GM13977 (cell line): ENCODE data around the gene SYDE1.
A peak's percentile ranks its signal among the peaks of the same experiment; 100 is the strongest.
"Not testable (repeated sequence)": the region's sequence is repeated elsewhere in the genome, so short reads cannot be mapped to it uniquely, and the experiment has no call there.

Experiments used
- DNase-seq: peaks from one replicate; pipeline ENCODE4 v3.0.0; 2012; ENCODE audit warnings: low spot score
- in situ Hi-C: fragments of 300-500 bp; cut with MboI; formaldehyde crosslinking; loops from one replicate; pipeline ENCODE4 v1.12.0; 2022; ENCODE audit warnings: low sequenced_read_pairs, low pct_unique_long_range_greater_than_20kb, mixed read lengths, inconsistent platforms; ENCODE audit not compliant: unreplicated experiment
- TF ChIP-seq, protein P1 (sequence below): IDR thresholded peaks from 2 replicates; pipeline ENCODE4 v1.5.1; 2012; ENCODE audit warnings: mild to moderate bottlenecking, control low read depth; ENCODE audit not compliant: insufficient read depth; ENCODE audit errors: extremely low read depth, missing control alignments

The SYDE1 gene

DNA sequence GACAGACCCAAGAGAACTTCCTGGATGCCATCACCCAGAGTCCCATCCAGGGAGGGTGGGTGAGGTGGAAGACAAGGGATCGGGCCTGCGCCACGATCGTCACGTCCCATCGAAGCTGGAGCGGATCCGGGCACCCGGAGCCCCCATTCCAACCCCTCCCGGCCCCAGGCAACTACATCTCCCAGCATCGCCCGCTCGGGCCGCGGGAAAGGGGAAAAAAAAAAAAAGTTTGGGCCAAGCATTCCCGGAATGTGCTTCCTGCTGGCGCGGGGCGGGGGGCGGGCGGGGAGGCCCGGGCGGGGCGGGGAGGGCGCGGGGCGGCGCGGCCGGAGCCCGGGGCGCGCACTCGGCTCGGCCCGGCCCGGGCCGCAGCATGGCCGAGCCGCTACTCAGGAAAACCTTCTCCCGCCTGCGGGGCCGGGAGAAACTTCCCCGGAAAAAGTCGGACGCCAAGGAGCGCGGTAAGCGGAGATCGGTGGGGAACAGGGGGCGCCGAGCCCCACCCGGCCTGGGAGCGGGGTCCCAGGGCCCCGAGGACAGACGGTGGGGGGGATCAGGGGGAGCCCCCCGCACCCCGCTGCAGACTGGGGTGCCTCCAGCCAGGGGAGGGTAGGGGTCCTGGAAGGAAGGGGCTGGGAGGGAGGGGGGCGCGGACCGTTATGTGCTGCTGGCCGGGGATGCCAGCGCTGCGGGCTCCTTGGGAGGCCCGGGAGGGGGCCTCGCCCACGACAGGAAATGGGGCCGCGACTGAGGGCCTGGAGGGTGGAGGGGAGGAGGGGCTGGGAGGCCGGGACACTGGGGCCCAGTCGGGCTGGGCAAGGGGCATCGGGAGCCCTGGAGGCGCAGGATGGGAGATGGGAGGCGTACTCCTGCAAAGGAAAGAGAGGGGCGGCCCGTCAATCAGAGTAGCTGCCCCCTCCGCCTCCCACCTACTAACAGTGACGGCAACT lies at the start of gene SYDE1:
Gene SYDE1, plus strand, starts transcription at position 341 of the 950 bp plus-strand sequence. Its CDS starts 33 bp downstream, at position 374.
- TF ChIP-seq, protein P1, sequence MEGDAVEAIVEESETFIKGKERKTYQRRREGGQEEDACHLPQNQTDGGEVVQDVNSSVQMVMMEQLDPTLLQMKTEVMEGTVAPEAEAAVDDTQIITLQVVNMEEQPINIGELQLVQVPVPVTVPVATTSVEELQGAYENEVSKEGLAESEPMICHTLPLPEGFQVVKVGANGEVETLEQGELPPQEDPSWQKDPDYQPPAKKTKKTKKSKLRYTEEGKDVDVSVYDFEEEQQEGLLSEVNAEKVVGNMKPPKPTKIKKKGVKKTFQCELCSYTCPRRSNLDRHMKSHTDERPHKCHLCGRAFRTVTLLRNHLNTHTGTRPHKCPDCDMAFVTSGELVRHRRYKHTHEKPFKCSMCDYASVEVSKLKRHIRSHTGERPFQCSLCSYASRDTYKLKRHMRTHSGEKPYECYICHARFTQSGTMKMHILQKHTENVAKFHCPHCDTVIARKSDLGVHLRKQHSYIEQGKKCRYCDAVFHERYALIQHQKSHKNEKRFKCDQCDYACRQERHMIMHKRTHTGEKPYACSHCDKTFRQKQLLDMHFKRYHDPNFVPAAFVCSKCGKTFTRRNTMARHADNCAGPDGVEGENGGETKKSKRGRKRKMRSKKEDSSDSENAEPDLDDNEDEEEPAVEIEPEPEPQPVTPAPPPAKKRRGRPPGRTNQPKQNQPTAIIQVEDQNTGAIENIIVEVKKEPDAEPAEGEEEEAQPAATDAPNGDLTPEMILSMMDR = no peak
- peak; percentile 46 for DNase-seq
- in situ Hi-C loops = no loop called here

- no peak for DNase-seq
- TF ChIP-seq, protein P1 = no peak
- in situ Hi-C loops = loop anchor here (25.0 kb wide), 1 partner anchor 875 kb away; the partner anchor contains the start of genes CYP4F11 and OR10H4
Measured at GRCh38 chr19:15062036-15062435, 45.2 kb upstream of the SYDE1 start.

GRCh38 chr19:15070386-15070785 lies 36.8 kb upstream of the SYDE1 start:
- in situ Hi-C loops = loop anchor here (25.0 kb wide), 1 partner anchor 867 kb away; the partner anchor contains the start of genes CYP4F11 and OR10H4
- not testable (repeated sequence) for DNase-seq

DNA sequence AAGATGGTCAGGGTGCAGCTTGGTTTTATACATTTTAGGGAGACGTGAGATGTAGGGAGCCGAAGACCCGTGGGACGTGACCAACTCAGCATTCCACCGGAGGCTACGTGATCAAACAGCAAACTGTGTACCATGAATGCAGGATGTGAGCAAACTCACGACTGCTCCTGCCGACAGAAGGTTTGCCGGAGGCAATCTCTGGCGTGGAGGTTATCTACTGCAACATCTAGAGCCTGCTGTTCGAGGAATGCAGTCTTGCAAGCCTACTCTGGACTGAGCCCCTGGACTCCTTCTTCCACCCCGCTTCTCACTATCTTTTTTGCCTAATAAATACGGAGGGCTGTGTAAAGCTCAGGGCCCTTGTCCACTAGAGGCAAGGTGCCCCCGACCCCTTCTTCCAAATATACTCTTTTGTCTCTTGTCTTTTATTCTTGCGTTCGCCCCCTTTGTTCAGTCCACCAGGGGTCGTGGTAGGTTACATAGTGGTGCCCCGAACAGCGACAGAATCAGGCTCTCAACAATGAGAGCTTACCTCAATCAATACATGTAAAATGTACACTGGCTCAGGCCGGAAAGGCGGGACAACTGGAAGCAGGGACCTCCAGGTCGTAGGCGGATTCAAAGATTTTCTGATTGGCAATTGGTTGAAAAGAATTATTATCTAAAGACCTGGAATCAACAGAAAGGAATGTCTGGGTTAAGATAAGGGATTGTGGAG lies 34.1 kb upstream of the SYDE1 start:
- TF ChIP-seq, protein P1 = no peak
- DNase-seq = no peak
- in situ Hi-C loops = loop anchor here (25.0 kb wide), 1 partner anchor 864 kb away; the partner anchor contains the start of genes CYP4F11 and OR10H4

- in situ Hi-C loops = loop anchor here (25.0 kb wide), 1 partner anchor 863 kb away; the partner anchor contains the start of genes CYP4F11 and OR10H4
- DNase-seq = no peak
- TF ChIP-seq, protein P1 = no peak
Measured at GRCh38 chr19:15074371-15074770, 32.8 kb upstream of the SYDE1 start.

- no peak for DNase-seq
- in situ Hi-C loops = no loop called here
- TF ChIP-seq, protein P1 = no peak
Measured at GRCh38 chr19:15075806-15076205, 31.4 kb upstream of the SYDE1 start.

DNA sequence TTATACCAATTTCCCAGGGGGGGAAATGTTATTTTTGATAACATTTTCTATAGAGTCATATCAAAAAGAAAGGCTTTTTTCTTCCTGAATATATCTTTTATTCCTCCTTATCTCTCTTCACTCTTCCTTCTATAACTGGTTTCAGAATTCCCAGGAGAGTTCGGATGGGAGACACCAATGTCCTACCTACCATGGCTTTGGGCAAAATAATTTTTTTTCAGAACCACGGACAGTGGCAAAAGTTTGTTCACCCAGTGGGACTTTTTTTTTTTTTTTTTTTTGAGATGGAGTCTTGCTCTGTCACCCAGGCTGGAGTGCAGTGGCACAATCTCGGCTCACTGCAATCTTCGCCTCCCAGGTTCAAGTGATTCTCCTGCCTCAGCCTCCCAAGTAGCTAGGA lies 27.2 kb upstream of the SYDE1 start:
- DNase-seq = not testable (repeated sequence)

More for the DNA sequence above, 27.2 kb upstream of the SYDE1 start:
- in situ Hi-C loops = not testable (repeated sequence)
